Activated T-cell treated with anti-CD3 and anti-CD28 coated beads, Interleukin-2, amount 50 U/mL, for 72 hours (primary cell): ENCODE data around the gene KIF7. TPM values are rescaled to one million over a fixed set of nuclear protein-coding genes. Genes with fewer than 3 reads are reported as not detected.
"Not testable (repeated sequence)": the region's sequence is repeated elsewhere in the genome, so short reads cannot be mapped to it uniquely, and the experiment has no call there.

Experiments
- ATAC-seq, 2 donors: fragments of 150-1000 bp; cut with Tn5 transposase; replicated peaks in 1 of 2; 2 replicates each; pipeline ENCODE4 v1.10.0; 2021; ENCODE audit warnings: moderate library complexity in 2 of 2, mild to moderate bottlenecking in 1 of 2
- DNase-seq, 2 donors: peaks; one replicate each; pipeline ENCODE4 v3.0.0; 2021 to 2022; ENCODE audit warnings: mixed read lengths in 1 of 2
- H3K27ac Mint-ChIP-seq: one replicate; pipeline ENCODE4 v1.8.0; 2022; ENCODE audit warnings: mild to moderate bottlenecking, moderate library complexity, mixed read lengths
- H3K27me3 Mint-ChIP-seq: one replicate; pipeline ENCODE4 v1.8.0; 2022; ENCODE audit warnings: low read depth, mixed read lengths
- H3K36me3 Mint-ChIP-seq, 2 donors: one replicate each; pipeline ENCODE4 v1.8.0; 2022; ENCODE audit warnings: mixed read lengths in 2 of 2, mild to moderate bottlenecking in 1 of 2; ENCODE audit not compliant: insufficient read depth in 2 of 2
- H3K4me1 Mint-ChIP-seq: one replicate; pipeline ENCODE4 v1.8.0; 2022; ENCODE audit warnings: low read depth, mixed read lengths
- H3K4me3 Mint-ChIP-seq, 2 donors: one replicate each; pipeline ENCODE4 v1.8.0; 2022; ENCODE audit warnings: mild to moderate bottlenecking in 2 of 2, mixed read lengths in 2 of 2, moderate library complexity in 2 of 2
- H3K9me3 Mint-ChIP-seq, 2 donors: one replicate each; pipeline ENCODE4 v1.8.0; 2022; ENCODE audit warnings: mixed read lengths in 2 of 2
- total RNA-seq, 2 donors: library from RNA; stranded (reverse); gene quantifications; one replicate each; pipeline ENCODE4 v1.2.3, GENCODE V29; 2022

Gene KIF7
- total RNA-seq, 2 donors from 2014 or later: 1.4 to 1.8 TPM

DNA sequence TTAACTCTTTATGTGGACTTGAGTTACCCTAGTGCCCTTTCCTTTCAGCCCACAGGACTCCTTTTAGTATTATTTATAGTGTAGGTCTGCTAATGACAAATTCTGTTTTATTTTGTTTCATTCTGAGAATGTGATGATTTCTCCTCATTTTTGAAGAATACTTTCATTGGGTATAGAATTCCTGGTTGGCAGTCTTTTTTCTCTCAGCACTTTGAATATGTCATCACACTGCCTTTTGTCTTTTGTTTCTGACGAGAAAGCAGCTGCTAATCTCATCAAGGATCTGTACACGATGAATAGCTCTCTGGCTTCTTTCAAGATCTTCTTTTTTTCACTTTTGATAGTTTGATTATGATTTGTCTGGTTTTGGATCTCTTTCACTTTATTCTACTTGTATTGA, 42.2 kb downstream of the KIF7 start:
- no peaks in the 10 kb centered on the region for H3K4me1 Mint-ChIP-seq

DNA sequence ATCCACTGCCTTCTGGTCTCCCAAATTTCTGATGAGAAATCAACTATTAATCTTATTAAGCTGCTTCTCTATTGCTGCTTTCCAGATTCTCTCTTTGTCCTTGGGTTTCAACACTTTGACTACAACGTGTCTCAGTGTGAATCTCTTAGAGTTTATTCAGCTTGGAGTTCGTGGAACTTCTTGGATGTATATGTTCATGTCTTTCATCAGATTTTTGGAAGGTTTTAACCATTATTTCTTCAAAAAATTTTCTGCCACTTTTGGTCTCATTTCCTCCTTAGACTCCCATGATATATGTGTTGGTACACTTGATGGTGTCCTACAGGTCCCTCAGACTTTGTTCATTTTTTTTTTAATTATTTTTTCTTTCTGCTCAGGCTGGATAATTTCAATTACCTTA, 44.0 kb downstream of the KIF7 start:
- Mint-ChIP-seq H3K4me1 (no peaks in the 10 kb centered on the region), H3K27me3 (no peaks in the 10 kb centered on the region), H3K9me3 (peaks cover 6 to 13% of the 10 kb centered on the region in 2 donors), H3K36me3 (peaks cover 44 to 69% of the 10 kb centered on the region in 2 donors), H3K27ac (no peak overlapping the region), H3K4me3 (no peak overlapping the region)
- no peak for ATAC-seq
- no peak for DNase-seq

More for the DNA sequence above, 42.2 kb downstream of the KIF7 start:
- Mint-ChIP-seq H3K27me3 (no peaks in the 10 kb centered on the region), H3K36me3 (peaks cover 44 to 66% of the 10 kb centered on the region in 2 donors), H3K27ac (no peak overlapping the region), H3K9me3 (peaks cover 6 to 13% of the 10 kb centered on the region in 2 donors), H3K4me3 (no peak overlapping the region)
- no peak for DNase-seq
- ATAC-seq: no peak

DNA sequence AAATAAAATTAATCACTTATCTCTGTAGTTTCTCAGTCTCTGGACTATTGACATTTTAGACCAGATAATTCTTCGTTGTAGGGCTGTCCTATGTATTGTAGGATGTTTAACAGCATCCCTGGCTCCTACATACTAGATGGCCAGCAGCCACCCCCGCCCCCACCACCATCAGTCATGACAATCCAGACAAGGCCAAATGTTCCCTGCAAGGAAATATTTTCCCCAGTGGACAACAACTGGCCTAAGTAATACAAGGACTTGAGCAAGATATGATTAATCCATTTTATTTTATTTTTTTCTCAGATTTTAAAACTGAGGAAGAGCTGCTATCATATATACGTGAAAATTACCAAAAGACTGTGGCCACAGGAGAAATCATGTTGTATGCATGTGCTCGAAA, 56.2 kb downstream of the KIF7 start:
- DNase-seq (no peak), ATAC-seq (no peak)
- no peak overlapping the region for H3K27ac Mint-ChIP-seq
- H3K27me3 Mint-ChIP-seq: no peaks in the 10 kb centered on the region
- H3K4me3 Mint-ChIP-seq: no peak overlapping the region
- H3K36me3 Mint-ChIP-seq: peaks cover 9 to 51% of the 10 kb centered on the region in 2 donors
- H3K9me3 Mint-ChIP-seq: no peaks in the 10 kb centered on the region
- H3K4me1 Mint-ChIP-seq: no peaks in the 10 kb centered on the region

DNA sequence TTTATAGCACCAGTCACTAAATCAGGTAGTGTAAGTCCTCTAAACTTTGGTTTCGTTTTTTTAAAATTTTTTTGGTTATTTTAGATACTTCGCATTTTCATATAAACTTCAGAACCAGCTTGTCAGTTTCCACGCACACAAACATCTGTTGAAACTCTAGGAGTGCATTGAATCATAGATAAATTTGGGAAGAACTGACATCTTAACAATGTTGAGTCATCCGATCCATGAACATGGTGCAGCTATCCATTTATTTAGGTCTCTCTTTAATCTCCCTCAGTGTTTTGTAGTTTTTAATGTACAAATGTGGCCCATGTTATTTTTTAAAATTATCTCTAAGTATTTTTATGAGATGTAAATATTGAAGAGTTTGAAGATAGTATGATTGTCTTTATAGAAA, 62.2 kb downstream of the KIF7 start:
- H3K27ac Mint-ChIP-seq: no peak overlapping the region
- H3K4me1 Mint-ChIP-seq: no peaks in the 10 kb centered on the region
- H3K27me3 Mint-ChIP-seq: no peaks in the 10 kb centered on the region
- DNase-seq: no peak
- ATAC-seq: no peak
- H3K36me3 Mint-ChIP-seq: peaks cover 2 to 38% of the 10 kb centered on the region in 2 donors
- H3K9me3 Mint-ChIP-seq: no peaks in the 10 kb centered on the region
- no peak overlapping the region for H3K4me3 Mint-ChIP-seq

DNA sequence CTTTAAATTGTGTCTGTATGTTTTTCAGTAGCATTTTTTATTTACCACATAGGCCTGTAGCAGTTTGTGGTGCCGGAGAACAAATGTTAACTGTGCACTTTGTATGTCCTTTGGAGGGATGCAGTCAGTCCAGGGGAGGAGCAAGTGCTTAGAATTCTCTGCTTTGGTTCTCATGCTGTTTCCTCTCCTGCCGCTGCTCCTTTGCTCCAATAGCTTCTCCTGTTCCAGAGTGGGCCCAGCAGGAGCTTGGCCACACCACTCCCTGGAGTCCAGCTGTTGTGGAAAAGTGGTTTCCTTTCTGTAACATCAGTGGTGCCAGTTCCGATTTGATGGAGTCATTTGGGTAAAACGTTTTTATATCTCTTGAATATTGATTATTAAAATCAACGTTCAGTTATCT, 63.4 kb downstream of the KIF7 start:
- Mint-ChIP-seq H3K36me3 (peaks cover 0 to 29% of the 10 kb centered on the region in 2 donors), H3K27me3 (no peaks in the 10 kb centered on the region), H3K9me3 (no peaks in the 10 kb centered on the region), H3K27ac (no peak overlapping the region), H3K4me1 (no peaks in the 10 kb centered on the region), H3K4me3 (no peak overlapping the region)
- no peak for DNase-seq
- ATAC-seq: no peak

DNA sequence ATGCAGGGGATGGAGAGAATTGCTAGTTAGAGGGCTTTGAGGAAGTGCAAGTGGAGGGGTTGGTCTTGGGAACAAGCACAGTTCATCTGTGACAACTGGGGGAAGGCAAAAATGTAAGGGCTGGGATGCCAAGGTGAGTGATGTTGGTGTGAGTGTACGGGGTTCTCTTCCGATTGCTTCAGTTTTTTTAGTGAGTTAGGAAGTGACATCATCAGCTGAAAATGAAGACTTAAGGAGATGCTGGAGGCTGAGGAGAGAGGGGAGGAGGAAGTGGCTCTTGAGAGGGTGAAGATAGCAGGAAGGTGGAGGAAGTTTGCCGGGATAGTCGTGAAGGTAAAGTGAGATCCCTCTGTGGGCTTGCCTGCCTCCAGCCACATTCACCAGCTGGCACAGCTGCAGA, 67.3 kb downstream of the KIF7 start:
- ATAC-seq (no peak), DNase-seq (no peak)
- Mint-ChIP-seq H3K9me3 (no peaks in the 10 kb centered on the region), H3K27me3 (no peaks in the 10 kb centered on the region), H3K4me1 (no peaks in the 10 kb centered on the region), H3K27ac (no peak overlapping the region), H3K36me3 (peaks cover 3 to 20% of the 10 kb centered on the region in 2 donors), H3K4me3 (no peak overlapping the region)

DNA sequence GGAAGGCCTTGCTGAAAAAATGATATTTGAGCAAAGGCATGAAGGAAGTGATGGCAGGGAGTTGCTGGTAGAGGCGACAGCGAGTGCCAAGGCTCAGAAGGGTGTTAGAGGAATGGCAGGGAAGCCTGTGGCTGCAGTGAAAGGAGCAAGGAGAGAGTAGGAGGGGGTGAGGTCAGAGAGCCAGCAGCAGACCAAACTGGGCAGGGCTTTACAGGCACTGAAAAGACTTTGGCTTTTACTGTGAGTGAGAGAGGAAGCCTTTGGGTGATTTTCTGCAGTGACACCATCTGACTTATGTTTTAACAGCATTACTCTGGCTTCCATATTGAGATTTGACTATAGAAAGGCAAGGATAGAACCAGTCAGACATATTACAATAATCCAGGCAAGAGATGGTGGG, 68.6 kb downstream of the KIF7 start:
- H3K27ac Mint-ChIP-seq: no peak overlapping the region
- H3K27me3 Mint-ChIP-seq: no peaks in the 10 kb centered on the region
- peaks cover 1% of the 10 kb centered on the region for H3K4me1 Mint-ChIP-seq
- ATAC-seq (no peak), DNase-seq (no peak)
- no peaks in the 10 kb centered on the region for H3K9me3 Mint-ChIP-seq
- peaks cover 3 to 23% of the 10 kb centered on the region in 2 donors for H3K36me3 Mint-ChIP-seq
- no peak overlapping the region for H3K4me3 Mint-ChIP-seq

DNA sequence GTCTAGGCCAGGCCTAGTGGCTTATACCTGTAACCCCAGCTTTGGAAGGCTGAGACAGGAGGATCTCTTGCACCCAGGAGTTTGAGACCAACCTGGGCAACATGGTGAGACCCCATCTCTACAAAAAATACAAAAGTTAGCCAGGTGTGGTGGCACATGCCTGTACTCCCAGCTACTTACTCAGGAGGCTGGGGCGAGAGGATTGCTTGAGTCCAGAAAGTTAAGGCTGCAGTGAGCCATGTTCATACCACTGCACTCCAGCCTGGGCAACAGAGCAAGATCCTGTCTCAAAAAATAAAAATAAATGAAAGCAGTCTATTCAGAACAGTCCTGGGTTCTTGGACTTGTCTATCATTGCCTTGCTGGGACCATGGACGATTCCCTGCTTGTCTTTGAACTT, 74.5 kb downstream of the KIF7 start:
- not testable (repeated sequence) for H3K9me3 Mint-ChIP-seq, ATAC-seq, H3K27me3 Mint-ChIP-seq, H3K27ac Mint-ChIP-seq, DNase-seq, H3K4me3 Mint-ChIP-seq
- peaks cover 46% of the 10 kb centered on the region for H3K4me1 Mint-ChIP-seq
- H3K36me3 Mint-ChIP-seq: peaks cover 12 to 42% of the 10 kb centered on the region in 2 donors

DNA sequence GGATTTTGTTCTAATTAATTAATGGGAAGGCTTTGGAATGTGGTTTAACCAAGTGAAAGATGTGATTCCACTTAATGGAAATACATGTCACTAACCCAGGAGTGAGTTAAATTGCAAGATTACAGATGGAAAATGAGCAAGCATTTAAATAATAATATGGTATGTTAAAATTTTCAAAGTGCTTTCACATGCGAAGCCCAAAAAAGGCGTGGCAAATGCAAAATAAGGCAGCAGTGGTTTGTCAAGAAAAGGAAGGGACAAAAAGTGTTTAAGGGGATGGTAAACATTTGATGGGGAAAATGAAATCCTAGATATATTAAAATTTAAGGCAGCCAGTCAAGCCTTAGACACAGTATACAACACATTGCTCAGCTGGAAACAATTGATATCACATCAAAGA, 77.1 kb downstream of the KIF7 start:
- peak overlapping the region; percentile 73 to 85 for H3K4me3 Mint-ChIP-seq
- ATAC-seq (no peak), DNase-seq (no peak)
- peaks cover 10 to 35% of the 10 kb centered on the region in 2 donors for H3K36me3 Mint-ChIP-seq
- H3K27ac Mint-ChIP-seq: peak overlapping the region; percentile 15
- no peaks in the 10 kb centered on the region for H3K9me3 Mint-ChIP-seq
- no peaks in the 10 kb centered on the region for H3K27me3 Mint-ChIP-seq
- peaks cover 46% of the 10 kb centered on the region for H3K4me1 Mint-ChIP-seq

Other genes with a start within 250 kb of the KIF7 start
- gene RHCG, start 158.9 kb downstream of the KIF7 start, total RNA-seq: not detected
- gene TICRR, start 80.0 kb downstream of the KIF7 start, total RNA-seq: 10 to 100 TPM; 18.5 to 23.4 TPM
- gene PLIN1, start 23.9 kb upstream of the KIF7 start, total RNA-seq: 1 to 10 TPM in 1 of 2 donors, under 1 TPM in 1; 0.88 to 1.3 TPM
- 1 to 10 TPM; 4.0 to 7.3 TPM for gene PEX11A, start 35.3 kb upstream of the KIF7 start, total RNA-seq
- under 1 TPM in 1 of 2 donors, not detected in 1; 0.19 TPM for gene WDR93, start 35.3 kb upstream of the KIF7 start, total RNA-seq
- gene MESP1, start 95.8 kb upstream of the KIF7 start, total RNA-seq: 1 to 10 TPM; 2.4 to 4.5 TPM
- gene MESP2, start 120.9 kb upstream of the KIF7 start, total RNA-seq: not detected
- gene ANPEP, start 159.4 kb upstream of the KIF7 start, total RNA-seq: under 1 TPM; 0.28 to 0.43 TPM
- 10 to 100 TPM; 28.5 to 40.2 TPM for gene AP3S2, start 238.5 kb upstream of the KIF7 start, total RNA-seq